SKM-1 (cell line): Measurements from ENCODE around the gene SIX6.
"Not testable (repeated sequence)": the region's sequence is repeated elsewhere in the genome, so short reads cannot be mapped to it uniquely, and the experiment has no call there.

Experiments
- DNase-seq: peaks from one replicate; lab custom pipeline; 2025; ENCODE audit not compliant: unreplicated experiment; lab: John Stamatoyannopoulos, UW

Gene SIX6

GRCh38 chr14:60508707-60509437, at the start of gene SIX6:
Gene SIX6 (plus strand): TSS chr14:60509146. CDS start chr14:60509399, 253 bp downstream.
- DNase-seq, result no peak

DNA sequence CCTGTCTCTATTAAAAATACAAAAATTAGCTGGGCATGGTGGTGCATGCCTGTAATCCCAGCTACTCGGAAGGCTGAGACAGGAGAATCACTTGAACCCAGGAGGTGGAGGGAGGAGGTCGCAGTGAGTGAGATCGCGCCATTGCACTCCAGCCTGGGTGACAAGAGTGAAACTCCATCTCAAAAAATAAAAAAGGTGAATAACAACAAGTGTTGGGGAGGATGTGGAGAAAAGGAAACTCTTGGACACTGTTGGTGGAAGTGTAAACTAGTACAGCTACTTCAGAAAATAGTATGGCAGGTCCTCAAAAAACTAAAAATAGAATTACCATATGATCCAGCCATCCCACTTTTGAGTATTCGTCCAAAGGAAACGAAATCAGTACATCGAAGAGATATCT, 28.7 kb upstream of the SIX6 start:
- DNase-seq, result not testable (repeated sequence)

GRCh38 chr14:60482743-60483142, 26.2 kb upstream of the SIX6 start:
- no peak for DNase-seq

DNA sequence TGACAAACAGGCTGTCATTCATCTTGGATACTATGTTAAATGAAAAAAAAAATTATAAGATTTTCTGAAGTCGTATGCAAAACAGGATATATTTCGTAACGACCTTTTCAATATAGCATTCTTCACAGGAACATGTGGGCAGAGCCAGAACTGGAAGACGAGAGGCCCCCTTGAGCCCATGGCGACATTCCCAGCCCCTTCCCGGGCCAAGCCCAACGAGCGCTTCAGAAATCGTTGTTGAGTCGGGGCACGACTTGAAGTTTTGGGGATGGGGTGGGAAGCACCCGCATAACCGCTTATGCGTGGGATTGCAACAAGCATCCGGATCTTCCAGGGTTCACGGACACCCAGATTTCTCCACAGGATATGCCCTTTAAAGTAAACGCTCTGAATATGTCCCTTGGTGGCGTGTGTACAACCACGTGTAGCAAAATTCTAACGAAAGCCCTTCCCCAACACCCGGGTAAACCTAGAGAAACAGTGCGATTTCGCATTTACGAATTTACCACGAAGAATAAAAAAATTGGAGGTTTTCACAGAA, 23.8 kb upstream of the SIX6 start:
- no peak for DNase-seq

DNA sequence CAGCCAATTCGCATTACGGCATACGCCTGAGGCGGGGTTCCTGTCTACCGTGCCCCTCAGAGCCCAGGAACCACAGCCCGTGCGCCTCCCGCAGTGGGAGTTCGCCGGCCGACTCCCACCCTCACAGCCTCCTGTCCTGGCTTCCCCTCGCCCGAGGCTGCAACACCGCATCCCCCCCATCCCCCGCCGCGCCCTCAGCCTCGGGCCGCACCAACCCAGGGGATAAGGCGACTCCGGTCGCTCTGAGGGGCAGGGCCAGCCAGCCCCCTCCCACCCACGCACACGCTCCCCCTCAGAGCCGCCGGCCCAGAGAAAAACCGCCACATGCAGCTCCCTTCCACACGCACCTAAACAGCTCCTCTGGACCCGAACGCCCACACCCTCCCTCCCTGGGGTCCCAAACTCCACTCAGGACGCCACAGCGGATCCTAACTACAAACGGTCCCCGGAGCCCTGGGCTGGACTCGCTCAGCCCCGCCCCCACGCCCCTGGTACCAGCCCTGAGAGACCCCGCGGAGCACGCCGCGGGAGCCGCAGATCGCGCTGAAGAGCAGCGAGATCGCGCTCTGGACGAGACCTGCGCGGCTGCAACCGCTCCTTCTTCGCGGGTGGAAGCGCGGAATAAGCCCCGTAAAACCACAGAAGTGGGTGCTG, 23.2 kb upstream of the SIX6 start, which contains the start of gene C14orf39:
Gene C14orf39, minus strand, starts transcription at position 466 of the 654 bp plus-strand sequence. CDS start 985 bp downstream, outside the sequence.
- no peak for DNase-seq

DNA sequence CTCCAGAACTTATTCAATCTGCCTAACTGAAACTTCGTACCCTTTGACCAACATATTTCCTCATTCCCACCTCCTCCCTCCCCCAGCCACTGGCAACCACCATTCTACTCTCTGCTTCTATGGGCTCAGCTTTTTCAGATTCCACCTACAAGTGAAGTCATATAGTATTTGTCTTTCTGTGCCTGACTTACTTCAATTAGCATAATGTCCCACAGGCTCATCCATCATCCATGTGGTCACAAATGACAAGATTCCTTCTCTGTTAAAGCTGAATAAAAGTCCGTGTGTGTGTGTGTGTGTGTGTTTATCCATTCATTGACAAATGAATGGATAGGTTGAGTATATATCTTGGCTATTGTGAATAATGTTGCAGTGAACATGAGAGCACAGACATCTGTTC, 21.7 kb upstream of the SIX6 start:
- no peak for DNase-seq

DNA sequence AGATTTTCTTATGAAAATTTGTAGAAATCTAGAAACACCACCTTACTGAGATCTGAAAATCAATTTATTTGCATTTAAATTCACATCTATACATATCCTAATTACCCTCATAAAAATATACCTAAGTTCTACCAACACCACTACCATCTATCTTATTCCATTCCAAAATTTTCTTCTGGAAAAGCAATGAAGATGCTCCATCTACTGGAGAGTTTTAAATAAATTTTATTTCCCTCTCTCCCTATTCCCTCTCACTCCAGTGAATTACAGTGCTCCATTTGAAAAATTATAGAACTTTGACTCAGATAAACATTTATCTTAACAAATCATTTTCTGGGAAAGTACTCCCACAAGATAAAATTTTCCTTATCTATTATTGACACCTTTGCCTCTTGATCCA, 20.8 kb upstream of the SIX6 start:
- DNase-seq, result no peak

DNA sequence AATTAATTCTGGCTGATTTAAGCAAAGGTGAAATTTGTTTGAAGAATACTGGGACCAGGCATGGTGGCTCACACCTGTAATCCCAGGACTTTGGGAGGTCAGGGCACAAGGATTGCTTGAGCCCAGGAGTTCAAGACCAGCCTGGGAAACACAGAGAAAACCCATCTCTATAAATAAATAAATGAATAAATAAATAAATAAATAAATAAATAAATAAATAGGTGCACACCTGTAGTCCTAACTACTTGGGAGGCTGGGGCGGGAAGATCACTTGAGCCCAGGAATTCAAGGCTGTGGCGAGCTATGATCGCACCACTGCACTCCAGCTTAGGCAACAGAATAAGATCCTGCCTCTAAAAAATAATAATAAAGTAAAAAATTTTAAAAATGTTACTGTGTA, 18.7 kb upstream of the SIX6 start:
- no peak for DNase-seq

- no peak for DNase-seq
These were observed 13.0 kb upstream of the SIX6 start for GRCh38 chr14:60495946-60496345.

GRCh38 chr14:60502541-60502940, 6.4 kb upstream of the SIX6 start:
- no peak for DNase-seq

DNA sequence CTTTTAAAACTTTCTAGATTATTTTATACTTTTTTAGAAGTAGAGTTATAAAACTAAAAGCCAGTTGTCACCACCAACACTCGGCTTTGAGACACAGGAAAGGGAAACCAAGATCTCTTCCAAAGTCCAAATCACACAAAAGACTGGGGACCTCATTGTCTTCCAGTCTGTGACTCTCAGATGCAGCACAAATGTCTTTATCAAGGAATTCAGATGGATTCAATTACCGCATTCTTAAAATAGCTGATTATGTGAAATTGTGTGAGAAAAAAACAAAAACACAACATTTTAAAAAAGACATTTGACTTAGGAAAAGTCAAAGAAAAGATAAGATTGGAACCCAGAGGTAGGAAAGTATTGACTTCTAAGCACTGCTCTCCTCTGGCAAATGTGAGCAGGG, 3.5 kb upstream of the SIX6 start:
- no peak for DNase-seq

DNA sequence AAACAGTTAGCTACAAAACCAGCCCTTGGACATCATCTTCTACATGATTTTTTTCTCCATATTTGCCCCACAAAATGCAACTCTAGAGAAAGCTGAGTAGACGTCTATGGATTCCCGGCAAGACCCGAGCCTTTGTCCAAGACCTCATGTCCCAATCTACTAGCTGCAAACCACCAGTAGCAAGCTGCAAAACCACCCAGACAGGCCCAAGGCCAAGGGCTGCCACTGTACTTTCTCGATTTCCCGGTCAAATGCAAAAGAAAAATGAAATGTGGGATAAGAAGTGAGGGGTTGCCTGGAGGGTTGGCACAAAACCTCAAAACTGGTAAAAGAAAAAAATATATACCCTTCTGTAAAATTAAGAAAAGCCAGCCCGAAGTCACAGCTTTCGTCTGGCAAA, 2.9 kb upstream of the SIX6 start:
- DNase-seq, result no peak

DNA sequence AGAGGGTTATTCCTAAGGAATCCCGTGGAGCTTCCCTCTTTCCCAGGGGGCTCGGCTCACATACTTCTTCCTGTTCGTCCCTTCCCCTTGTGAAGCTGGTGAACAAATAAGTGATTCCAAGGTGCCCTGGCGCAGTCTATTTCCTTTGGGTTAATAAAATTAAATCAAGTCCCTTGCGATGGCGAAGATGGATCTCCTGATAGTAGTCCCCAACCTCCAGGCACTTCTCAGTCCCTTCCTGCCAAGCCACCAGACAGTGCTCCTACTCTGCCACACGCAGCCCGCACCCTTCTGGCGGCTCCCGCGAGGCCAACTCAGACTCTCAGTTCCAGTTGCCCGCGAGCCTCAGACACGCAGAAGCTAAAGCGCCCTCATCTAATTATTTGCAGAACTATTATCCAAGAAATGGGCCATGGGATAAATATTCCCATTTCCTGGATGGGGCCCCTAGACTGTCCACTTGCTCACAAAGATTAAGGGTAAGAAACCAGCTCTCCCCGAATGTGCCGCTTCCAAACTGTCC, 2.4 kb upstream of the SIX6 start:
- no peak for DNase-seq

DNA sequence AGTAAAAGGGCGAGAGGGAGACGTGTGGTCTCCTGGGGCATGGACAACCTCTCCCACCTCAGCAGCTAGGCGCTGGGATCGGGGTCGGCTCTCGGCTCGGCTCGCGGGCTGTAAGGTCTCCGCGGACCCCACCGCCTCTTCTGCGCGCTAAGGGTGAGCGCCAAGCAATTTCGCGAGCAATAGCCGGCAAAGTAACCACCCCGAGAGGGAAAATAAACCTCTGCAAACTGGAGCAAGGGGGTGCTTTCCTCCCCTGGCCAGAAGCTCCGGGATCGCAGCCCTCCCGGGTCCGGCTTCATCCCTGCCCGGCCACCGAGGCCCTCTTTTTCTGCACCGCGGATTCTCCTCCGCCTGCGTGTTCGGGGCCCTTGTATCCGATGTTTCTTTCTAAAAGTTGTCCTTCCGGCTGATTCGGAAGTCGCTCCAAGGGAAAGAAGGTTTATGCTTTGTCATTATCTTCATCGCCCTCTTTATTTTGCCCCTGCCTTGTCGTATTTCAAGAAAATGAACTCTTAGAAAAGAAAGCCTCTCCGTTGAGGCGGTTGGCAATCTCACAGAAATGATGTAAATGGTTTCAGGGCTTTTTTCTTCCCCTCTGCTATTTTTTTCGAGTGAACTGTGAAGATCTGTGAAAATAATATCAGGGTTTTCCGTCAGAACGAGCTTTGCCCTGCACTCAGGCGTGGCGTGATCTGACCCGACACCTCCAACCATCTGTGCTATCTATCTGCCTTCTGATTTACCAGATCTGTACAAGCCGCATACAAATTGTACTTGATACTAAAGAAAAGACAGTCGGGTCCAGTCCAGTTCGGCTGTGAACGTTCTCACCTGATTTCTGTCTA, 1.7 kb upstream of the SIX6 start:
- DNase-seq, result no peak

GRCh38 chr14:60508363-60508706, 611 bp upstream of the SIX6 start:
- DNase-seq, result no peak

DNA sequence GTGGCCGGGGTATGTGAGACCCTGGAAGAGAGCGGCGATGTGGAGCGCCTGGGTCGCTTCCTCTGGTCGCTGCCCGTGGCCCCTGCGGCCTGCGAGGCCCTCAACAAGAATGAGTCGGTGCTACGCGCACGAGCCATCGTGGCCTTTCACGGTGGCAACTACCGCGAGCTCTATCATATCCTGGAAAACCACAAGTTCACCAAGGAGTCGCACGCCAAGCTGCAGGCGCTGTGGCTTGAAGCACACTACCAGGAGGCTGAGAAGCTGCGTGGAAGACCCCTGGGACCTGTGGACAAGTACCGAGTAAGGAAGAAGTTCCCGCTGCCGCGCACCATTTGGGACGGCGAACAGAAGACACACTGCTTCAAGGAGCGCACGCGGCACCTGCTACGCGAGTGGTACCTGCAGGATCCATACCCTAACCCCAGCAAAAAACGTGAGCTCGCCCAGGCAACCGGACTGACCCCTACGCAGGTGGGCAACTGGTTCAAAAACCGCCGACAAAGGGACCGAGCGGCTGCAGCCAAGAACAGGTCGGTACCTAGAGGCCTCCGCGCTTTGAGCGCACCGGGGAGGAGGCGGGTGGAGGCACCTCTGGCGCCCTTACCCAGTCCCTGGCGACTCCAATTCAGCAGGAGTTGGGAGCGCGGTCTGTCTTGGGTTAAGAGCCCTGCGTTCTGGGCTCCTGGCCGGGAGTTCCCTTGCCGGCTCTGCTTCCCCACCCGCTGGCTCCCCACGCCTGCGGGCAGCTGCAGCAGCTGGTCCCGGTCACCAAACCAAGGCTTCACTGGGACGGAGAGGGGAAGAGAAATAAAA, 700 bp downstream of the SIX6 start:
- no peak for DNase-seq

DNA sequence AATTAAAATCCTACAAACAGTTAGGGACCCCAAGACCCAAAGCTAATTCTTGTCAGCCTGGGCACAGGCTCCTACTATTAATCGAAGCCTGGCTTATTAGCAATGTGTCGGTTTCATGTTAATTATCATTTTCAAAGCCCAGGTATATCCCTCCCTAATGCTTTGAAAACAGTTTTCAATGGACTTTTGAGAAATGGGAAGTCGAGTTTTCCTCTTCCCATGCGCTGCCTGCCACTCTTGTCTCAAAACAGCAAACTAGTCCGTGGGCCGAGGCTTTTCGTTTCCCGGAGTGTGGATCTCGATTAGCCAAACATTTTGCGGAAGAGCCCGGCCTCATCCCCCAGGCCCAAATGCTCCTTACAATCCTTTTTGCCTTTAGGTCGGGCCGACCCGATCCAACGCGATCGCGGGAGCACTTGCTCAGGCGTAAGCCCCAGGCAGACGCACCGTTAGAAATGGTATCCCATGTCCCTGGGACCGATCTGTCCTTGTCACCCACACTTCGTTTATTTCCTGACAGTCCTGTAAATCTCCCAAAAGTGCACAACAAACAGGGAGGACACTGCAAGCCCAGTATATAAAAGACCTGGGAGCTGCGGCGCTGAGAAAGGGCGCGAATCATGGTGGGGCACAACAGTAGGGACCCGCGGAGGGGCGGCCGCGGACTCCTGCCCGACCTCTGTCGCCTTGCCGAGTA, 1.5 kb downstream of the SIX6 start:
- no peak for DNase-seq

GRCh38 chr14:60510951-60511599, 2.1 kb downstream of the SIX6 start:
- no peak for DNase-seq

- no peak for DNase-seq
These were observed 3.2 kb downstream of the SIX6 start for GRCh38 chr14:60512126-60512525.
